Dedifferentiated amniotic fluid mesenchymal stem cell (primary cell): ENCODE measurements around the gene EMC7.
"Not testable (repeated sequence)": the region's sequence is repeated elsewhere in the genome, so short reads cannot be mapped to it uniquely, and the experiment has no call there.

Experiments
- DNase-seq: peaks from one replicate; pipeline ENCODE4 v3.0.0-alpha.2; 2016; ENCODE audit errors: extremely low spot score

EMC7 gene

DNA sequence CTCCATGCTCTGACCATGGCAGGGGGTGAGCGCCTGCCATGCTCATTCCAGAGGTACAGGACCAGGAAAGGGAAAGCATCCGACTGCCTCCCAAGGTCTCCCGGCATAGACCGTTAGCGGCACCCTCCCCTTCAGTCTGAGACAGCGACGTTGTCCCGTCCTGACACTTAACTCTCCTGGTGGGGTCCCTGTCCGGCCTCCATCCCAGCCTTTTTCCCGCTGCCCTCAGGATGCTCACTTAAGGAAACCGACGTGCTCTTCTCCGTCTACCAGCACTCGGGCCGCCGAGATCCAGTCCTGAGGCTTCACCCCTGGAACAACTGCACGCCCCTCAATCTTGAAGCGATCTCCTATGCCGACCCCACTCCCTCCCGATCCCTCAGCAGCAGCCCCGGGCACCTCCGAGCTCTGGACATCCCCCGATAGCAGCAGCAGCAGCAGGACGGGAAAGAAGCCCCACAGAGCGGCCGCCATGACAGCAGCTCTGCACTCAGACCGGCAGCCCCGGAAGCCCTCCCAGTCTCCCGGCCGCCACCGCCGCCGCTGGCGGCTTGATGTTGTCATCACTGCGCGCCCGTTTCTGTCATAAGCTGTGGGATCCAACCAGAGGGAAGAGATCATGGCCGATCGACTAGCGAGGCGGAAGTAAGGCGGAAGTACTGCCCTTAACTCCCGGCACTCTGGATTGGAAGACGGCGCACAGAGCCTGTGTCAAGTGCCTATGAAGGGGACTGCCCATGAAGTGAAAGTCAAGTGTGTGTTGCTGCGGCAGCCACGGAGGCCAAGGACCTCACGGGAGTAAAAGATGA is at the start of gene EMC7, which contains the start of gene PGBD4:
Gene EMC7, minus strand, starts transcription at position 497 of the 809 bp plus-strand sequence. Its CDS starts 23 bp downstream, at position 474.
Gene PGBD4, plus strand, starts transcription at position 718 of the 809 bp plus-strand sequence. CDS start 449 bp downstream, outside the sequence.
- DNase-seq: peak; percentile 99

DNA sequence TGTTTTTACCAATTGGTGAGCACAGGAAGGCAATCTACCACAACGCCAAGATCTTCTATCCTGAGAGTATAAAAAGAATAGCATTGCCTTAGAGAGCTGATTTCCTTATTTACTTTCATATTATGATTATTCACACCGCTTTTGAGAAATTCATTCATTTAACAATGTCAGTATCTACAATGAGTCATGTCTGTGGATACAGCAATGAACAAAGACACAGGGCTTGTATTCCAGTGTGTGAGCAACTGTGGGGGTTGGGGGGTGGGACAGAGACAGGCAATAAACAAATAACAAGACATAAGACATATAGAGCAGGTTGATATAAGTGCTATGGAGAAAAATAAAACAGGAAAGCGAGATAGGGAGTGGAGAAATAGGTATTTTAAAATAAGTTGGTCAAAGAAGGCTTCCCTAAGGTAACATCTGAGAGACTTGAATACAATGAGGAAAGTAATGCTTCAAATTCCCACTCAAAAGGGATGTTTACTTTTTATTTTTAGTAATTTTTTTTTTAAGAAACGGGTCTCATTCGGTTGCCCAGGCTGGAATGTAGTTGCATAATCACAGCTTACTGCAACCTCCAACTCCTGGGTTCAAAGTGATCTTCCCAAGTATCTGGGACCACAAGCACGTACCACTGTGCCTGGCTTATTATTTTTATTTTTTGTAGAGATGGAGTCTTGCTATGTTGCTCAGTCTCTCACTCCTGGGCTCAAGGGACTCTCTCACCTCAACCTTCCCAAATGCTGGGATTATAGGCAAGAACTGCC is 45.9 kb upstream of the EMC7 start:
- no peak for DNase-seq

DNA sequence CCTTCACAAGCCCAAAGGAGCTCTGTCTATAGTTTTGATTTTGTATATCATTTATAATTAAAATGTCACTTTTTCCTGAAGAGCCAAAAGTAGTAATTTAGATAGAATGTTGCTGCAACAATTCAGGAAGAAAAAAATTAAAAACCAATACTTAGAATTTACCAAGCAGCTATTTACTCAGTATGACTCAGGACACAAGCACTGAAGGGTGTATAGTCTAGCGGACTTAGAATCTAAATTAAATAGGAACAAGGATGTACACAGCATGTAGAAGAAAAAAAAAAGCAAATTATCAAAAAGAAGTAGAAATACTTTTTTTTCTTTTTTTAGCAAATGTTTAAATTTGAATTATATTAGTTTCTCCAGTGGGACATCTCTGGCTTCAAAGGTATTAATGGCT is 31.8 kb upstream of the EMC7 start:
- DNase-seq: no peak

DNA sequence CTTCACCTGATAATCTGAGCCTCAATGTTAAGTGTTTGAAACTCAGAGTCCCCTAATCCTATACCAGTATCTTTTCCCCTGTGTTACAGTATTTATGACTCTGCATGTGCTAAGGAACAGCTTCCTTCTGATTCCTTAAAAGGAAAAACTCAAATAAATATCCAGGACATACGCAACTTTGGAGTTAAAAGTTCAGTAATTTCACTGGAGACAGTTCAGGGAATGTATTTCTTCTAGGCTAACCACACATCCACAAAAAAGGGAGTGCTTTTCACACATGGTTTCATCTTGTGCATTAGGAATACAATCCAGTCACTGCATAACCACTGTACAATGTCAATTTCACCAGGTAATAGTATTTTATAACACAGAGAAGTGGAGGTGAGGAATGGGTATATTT is 31.2 kb upstream of the EMC7 start:
- no peak for DNase-seq

DNA sequence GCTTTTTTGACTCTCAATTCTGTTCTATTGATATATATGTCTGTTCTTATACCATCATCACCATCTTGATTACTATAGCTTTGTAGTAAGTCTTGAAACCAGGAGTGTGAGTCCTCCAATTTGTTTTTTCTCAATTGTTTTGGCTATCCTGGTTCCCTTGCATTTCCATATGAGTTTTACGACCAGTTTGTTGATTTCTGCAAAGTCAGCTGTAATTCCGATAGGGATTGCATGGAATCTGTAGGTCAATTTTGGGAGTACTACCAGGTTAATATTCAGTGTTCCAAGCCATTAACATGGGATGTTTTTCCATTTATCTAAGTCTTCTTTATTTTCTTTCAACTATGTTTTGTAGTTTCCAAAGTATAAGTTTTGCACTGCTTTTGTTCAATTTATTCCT is 27.2 kb upstream of the EMC7 start:
- no peak for DNase-seq

DNA sequence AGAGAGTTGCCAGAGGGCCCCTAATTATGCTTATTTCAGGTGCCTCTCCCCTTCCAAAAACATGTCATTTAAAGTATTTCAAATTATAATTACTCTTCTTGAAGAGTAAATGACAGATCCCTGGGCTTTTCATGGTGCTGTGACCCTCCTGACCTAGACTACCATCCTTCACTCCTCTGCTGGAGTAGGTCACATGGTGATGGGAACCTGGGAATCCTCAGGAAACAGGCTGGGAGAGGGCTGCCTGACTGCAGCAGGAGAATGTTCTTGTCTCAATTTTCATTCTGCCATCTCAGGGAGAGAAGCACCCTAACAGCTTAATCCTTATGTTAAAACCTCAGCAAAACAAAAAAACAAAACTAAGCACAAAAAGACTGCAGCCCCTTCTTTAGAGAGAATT is 24.9 kb upstream of the EMC7 start:
- DNase-seq: no peak

DNA sequence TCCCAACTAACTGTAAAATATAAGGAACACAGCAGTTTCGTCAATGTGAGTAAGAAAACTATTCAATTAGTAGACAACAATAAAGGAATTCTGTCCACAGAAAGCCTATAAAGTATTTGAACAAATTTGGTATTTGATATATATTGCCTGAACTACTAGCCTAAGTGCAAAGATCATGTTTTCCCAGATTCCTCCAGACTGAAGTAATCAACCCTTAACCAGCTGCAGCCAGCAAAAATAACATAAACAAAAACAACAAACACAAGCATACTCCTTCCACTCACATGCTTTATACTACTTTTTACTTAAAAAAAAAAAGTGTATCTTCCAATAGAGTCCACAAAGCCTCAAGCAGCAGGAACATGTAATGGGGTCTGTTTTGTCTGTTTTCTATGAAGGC is 24.3 kb upstream of the EMC7 start:
- no peak for DNase-seq

DNA sequence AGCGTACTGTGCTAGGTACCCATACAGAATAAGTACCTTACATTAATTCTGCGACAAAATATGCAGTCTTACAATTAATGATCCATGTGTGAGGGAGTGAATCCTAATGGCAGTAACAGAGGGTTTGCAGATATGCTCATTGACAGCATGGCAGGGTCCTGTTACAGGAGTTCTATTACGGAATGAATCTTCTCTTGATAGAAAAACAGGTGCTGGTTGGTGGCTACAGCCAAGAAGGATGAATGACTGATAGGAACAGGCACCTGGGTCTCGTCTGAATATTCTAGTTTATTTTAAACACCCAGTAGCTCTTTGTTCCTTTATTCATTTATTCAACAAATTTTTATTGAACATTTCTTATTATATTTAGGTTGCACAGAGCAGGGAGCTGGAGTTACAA is 23.0 kb upstream of the EMC7 start:
- DNase-seq: no peak

DNA sequence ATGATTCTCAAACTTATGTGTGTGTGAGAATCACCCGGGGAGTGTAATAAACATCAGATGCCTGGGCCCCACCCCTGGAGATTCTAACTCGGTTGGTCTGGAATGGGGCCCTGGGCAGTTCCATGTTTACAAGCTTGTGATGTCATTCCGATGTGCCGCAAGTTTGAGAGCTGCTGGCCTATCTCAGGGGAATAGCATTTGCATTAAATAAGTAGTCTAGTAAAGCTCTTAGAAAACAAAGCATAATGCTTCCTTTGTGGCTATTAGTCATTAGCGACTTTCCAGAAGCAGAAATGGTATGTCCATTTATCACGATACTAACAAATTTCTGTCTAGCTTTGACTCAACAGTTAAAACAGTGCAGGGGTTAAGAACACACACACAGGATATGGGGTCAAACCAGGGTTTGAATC is 21.1 kb upstream of the EMC7 start:
- no peak for DNase-seq

DNA sequence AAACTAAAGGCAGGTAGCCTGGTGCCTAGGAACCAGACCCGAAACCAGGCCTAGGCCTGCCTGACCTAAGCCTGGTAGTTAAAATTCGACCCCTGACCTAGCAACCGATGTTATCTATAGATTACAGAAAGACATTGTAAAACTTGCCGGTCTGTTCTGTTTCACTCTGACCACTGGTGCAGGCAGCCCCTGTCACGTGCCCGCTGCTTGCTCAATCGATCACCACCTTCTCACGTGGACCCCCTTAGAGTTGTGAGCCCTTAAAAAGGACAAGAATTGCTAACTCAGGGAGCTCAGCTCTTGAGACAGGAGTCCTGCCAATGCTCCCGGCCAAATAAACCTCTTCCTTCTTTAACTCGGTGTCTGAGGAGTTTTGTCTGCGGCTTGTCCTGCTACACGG is 20.1 kb upstream of the EMC7 start:
- DNase-seq: not testable (repeated sequence)

DNA sequence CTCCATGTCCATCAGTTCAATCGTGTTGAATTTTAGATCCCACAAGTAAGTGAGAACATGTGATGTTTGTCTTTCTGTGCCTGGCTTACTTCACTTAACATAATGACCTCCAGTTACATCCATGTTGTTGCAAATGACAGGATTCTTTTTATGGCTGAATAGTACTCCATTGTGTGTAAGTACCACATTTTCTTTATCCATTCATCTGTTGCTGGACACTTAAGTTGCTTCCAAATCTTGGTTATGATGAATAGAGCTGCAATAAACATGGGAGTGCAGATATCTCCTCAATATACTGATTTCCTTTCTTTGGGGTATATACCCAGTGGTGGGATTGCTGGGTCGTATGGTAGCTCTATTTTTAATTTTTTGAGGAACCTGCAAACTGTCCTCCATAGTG is 18.8 kb upstream of the EMC7 start:
- DNase-seq: not testable (repeated sequence)

DNA sequence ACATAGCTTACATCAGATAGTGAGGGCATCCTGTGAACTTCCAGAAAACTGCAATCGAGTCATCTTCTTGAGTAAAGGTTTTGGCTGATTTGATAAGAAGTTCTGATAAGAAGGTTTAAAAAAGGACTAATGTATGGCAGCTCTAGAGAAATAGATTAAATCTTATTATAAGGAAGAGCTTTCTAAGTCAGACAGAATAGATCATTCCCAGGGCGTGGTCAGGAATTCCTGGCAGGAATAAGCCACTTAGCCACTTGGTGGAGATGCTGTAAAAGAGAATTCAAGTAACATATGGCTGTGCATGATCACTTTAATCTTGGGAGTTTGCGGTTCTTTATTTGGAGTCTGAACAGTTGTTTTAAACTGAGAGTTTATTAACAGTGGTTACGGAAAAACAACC is 17.6 kb upstream of the EMC7 start:
- no peak for DNase-seq

DNA sequence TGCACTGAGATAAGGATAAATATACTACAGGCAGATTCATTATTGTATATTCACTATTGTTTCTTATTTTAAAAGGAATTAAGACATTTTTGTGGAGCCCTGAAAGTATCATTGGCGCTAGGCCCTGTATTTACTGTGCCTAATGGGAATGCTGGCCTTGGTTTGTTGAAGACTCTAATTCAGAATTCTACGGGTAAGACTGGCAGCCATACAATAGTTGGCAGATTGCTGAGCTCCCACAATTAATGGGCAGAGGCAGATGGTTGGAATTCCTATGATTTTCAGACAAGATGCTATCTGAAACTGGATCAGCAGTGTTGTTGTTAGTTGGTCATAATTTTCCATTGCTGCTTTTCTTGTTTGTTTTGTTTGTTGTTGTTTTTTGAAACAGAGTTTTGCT is 15.0 kb upstream of the EMC7 start:
- no peak for DNase-seq

DNA sequence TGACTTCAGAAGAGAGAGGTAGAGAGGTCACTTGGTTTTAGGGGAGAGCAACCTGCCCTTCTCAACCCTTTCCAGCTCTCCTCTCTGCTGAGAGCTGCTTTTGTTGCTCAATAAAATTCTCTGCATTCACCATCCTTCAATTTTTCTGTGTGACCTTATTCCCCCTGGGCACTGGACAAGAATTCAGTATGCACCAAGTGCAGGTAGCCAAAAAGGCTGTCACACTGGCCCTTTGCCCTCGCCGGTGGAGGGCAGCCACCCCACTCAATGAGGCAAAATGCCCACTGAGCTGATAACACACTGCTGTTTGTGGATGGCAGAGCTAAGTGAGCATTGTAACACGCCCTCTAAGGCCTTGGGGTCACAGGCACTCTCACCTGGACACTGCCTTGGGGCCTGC is 13.1 kb upstream of the EMC7 start:
- no peak for DNase-seq

DNA sequence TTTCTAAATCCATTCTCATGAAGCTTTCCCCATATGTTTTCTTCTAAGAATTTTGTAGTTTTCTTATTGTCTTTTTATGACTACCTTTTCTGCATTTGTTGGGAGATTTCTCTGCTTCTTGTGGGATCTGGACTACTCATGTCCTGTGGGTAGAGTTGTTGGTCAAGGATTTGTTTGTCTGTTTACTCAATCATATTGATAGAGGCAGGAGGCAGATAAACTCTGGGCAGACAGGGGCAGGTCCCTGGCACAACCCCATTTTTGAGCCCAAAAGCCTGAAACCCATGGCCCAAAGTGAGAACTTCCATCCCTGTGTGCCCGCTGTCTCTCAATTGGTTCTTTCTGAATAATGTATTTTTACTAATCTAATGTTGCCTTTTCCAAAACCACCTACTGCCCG is 12.6 kb upstream of the EMC7 start:
- DNase-seq: no peak

DNA sequence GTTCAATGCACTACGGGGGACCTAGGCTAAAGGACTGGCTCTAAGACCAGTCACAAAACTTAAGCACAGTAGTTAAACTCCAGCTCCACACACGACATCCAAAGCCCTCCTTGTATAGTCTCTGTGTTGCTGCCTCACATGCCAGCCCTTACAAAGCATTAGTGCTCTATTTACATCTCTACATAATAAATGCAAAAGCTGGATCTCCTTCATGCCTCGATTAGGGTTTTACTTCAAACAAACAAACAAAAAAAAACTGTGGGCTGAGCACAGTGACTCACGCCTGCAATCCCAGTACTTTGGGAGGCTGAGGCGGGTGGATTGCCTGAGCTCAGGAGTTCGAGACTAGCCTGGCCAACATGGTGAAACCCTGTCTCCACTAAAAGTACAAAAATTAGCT is 9.8 kb upstream of the EMC7 start:
- DNase-seq: no peak

DNA sequence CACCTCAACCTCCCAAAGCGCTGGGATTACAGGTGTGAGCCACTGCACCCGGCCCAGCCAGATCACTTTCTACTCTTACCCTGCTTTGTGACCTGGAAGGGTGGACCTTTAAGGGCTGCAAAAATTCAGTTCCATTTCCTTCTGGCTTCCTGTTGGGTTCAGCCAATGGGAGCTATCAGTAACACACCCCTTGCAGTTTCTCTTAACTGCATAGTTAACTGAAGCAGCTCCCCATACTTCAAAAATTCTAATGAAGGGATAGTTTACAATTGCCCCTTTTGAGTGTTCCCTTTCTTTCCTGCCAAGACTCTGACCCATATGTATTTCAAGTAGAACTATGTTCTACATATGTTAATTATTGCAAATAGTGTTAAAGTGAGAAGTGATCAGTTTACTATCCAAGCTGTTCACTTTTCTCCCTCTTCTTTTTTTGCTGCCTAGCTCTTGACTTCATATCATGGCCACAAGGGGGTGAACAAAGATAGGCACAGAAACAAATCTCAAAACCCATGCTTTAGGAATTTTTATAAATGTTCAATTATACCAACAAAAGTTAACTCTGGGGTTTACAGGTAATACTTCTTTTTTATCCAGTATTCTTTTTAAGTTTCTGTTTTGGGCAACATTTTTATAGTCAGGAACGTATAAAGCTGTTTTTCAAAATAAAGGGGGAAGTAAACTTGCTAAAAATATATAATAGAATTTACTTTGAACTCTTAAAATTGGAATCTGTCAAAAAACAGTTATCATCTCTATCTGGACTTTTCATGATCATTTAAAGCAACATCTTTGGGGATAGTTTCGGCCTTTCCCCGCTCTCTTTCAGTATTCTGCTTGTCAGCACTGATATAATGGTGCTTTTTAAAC is 8.4 kb upstream of the EMC7 start:
- DNase-seq: peak; percentile 66

DNA sequence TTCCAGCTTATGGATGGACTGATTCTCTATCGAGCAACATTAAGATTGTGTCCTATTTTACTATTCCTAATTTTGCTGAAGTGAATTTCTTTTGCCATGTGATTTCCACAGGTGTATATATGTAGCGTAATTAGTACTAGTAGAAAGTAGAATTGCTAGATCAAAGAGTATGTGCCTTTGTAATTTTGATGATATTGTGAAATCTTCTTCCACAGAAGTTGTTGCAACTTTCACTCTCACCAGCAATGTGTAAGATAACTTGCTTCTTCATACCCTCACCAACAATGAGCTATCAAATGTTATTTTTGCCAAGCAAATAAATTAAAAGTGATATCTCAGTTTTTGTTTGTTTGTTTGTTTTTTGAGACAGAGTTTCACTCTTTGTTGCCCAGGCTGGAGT is 5.7 kb upstream of the EMC7 start:
- no peak for DNase-seq

DNA sequence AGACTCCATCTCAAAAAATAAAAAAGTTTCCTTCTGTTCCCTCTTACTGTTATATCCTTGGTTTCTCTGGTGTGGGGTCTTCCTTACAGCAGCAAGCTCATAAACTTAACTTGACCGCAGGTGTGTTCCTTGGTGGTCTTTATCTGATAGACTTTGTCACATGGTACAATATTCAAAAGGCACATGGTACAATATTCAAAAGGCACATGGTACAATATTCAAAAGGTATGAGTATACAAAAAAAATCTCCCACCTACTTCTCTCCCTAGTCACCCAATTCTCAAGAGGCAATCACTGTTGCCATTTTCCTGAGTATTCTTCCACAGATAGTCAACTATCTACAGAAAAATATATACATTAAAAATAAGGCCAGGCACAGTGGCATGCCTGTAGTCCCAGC is 4.8 kb upstream of the EMC7 start:
- no peak for DNase-seq

DNA sequence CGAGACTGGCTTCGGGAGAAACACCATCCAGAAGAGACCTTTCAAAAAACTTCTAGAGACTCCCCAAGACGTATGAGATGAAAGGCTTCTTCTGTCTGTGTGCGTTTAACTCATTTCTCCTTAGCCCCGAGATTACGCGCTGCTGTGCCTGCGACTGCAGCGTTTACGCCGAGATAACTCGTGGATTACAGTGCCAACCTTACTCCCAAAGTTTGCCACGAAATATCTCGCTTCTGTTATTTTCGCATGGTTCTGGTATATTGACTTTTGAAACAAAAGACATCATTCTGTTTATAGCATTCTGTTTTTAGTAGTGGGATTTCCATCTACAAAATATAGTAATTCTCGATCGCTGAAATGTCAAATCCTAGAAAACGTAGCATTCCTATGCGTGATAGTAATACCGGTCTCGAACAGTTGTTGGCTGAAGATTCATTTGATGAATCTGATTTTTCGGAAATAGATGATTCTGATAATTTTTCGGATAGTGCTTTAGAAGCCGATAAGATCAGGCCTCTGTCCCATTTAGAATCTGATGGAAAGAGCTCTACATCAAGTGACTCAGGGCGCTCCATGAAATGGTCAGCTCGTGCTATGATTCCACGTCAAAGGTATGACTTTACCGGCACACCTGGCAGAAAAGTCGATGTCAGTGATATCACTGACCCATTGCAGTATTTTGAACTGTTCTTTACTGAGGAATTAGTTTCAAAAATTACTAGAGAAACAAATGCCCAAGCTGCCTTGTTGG is 688 bp upstream of the EMC7 start:
- DNase-seq: no peak

DNA sequence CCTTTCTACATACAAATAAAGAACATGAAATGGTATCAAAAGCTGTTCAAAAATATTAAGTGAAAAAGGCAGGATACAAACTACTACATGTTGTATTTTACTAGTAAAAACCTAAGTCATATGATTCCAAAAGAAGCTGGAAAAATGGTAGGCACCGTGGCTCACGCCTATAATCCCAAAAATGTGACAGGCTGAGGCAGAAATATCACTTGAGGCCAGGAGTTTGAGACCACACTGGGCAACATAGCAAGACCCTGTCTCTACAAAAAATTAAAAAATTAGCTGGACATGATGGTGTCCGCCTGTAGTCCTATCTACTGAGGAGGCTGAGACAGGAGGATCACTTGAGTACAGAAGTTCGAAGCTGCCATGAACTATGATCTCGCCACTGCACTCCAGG is 1.7 kb downstream of the EMC7 start:
- DNase-seq: no peak
